HG03439 (cell line): Measurements from ENCODE around the gene ATP5MC3.

Source experiments
- ATAC-seq: cut with Tn5 transposase; IDR thresholded peaks from one replicate; pipeline ENCODE4 v1.9.1; 2021; ENCODE audit warnings: mild to moderate bottlenecking, moderate library complexity; ENCODE audit not compliant: unreplicated experiment

Gene ATP5MC3

DNA sequence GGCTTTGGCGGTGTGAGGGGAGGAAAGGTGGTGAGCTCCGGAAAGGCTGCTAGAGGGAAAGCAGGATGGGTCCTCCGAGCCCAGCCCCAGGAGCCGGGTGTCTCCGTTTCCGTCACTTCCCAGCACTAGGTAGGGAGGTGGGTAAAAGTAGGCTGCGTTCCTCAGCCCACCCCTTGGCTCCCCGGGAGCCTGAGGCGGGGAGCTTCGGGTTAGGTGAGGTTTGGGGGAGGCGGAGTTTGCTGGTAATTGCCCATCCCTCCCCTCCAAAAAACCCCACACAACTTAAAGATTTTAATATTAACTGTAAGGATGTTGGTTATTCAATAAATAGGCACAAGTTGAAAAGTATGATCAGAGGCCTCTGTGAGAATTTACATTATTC, 13.0 kb downstream of the ATP5MC3 start:
- ATAC-seq: peak; percentile 30

DNA sequence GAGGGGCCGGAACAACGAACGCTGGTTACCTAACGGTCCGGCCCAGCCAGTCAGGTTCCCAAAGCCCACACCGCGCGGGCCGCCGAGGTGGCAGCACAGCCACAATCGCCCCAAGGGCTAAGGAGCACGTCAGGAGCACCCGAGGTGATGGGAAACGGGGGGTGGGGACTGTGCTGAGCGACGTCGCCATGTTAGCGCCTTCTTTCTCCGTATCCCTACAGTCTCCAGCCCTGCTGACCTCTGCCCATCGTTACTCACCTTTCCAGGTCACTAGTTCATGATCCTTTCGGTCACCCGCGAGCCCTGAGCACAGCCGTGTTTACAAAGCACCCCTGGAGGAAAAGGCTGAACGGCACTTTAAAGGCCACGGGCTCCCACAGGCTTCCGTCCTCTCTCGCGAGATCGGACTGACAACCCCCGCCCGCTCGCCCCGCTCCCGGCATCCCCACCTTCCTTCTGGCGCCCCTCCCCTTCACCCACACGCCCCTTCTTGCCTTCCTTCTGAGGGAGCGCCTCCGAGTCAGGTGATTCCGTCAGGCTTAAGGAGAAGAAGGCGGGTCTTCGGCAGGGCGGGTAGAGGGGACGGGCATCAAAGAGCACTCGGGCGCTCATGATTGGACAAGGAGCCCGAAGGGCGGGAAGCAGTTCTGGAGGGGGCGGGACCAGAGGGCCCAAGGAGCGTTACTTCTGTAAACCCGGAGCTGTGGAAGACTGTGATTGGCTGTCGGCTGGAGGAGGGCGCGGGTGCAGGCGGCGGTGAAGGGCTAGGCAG, 13.5 kb downstream of the ATP5MC3 start, which contains the start of gene ATF2:
Gene ATF2, minus strand, starts transcription at position 412 of the 772 bp plus-strand sequence. CDS start 31,760 bp downstream, outside the sequence.
- ATAC-seq: peak; percentile 97

DNA sequence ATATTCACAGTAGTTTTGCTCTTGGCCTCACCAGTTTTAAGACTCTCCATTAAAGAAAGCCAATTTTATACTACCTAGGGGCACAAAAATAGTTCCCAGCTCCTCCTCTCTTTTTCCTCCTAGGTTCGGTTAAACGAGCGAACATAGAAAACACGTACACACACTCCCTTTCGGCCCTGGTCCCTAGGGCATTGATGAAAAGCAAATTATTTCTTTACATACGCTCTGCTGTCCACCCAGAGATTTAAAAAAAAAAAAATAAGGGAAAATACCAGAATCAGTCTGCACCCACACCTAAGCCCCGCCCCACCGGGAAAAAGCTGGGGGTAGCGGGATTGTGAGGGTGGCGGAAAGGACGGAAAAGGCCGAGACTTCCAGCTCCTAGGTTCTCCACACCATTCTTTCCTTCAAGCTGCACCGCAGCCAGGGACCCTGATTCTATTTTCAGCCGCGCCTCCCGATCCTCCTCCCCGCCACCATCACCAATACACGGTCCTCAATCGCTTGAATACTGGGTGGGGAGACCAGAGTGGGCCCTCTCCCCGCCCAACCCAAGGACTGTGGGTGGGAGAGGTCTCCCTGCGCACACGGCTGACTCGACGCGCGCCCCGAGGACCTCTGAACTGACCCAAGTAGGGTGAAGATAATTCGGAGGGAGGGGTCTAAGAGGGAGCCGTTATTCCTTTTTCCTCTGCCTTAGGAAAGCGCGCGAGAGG, 14.3 kb downstream of the ATP5MC3 start:
- peak; percentile 2 for ATAC-seq

DNA sequence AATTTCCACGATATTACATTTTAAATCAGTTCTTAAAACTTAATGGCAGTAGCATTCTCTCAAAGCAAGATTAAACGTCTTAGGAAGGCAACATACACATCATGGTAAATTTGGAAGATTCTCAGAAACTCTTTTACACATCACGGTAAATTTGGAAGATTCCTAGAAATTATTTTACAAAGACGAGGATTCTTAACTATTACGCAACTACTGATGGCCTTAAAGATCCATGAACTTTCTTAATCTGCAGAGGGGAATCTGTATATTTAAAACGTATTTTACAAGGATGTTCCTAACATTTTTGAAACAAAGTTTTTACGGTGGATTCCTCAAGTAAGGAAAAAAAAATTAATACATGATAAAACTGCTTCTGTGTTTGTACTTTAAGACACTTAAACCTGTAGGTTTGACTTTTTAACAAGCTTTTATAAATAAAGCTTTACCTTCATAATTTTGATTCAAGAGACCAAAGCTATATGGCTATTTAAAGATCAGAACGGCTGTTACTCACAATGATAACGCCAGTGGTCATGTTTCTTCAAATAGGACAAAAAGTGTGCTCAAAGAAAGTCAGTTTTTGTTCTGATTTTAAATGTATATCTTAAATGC, 15.2 kb downstream of the ATP5MC3 start:
- ATAC-seq: no peak

DNA sequence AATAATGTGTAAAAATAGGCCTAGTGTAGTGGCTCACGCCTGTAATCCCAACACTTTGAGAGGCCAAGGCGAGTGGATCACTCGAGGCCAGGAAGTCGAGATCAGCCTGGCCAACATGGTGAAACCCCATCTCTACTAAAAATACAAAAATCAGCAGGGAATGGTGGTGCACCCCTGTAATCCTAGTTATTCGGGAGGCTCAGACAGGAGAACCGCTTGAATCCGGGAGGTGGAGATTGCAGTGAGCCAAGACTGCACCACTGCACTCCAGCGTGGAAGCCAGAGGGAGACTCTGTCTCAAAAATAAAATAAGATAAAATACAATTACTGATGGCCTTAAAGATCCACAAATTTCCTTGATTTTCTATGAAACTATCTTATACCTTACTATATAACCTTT, 17.3 kb downstream of the ATP5MC3 start:
- ATAC-seq: no peak

DNA sequence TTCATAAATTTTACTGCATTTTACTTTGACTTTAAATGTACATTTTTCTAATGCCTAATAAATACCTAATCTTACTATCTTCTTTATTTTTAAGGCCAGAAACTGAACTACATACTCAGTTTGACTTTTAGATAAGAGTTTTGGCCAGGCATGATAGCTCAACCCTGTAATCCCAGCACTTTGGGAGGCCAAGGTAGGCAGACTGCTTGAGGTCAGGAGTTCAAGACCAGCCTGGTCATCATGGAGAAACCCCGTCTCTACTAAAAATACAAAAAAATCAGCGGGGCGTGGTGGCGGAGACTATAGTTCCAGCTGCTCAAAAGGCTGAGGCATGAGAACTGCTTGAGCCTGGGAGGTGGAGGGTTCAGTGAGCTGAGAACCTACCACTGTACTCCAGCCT, 22.6 kb downstream of the ATP5MC3 start:
- no peak for ATAC-seq

DNA sequence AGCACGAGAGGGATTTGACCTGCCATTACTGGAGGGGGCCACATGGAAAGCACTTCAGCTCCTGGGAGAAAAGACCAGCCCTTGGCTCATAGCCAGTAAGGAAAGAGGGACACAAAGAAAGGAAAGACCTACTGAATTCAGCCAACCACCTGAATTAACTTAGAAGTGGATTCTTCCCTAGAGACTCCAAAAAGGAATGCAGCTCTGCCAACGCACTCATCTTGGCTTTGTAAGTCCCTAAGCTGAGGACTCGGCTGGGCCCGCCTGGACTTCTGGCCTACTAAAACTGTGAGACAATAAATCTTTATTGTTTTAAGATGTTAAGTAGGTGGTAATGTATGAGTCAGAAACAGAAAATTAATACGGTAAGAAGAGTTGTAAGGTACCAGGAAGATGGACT, 25.0 kb downstream of the ATP5MC3 start:
- ATAC-seq: no peak

DNA sequence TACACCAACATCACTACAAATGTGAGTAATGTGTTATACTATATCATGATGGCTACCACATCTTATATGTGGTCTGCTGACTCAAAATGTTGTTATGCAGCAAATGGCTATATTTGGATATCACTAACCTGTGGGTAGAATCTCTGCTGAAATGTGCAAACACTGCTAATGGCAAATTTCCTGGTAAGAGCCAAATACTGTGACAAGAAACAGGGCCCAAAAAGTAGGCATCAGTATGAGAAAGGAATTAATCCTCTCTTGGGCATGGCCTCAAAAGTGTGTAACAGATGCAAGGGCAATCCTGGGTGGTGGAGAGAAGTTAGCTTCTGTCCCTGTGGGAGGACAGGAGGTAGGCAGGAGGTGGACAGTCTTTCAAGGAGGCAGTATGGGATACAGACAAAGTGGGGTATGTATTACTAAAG, 26.8 kb downstream of the ATP5MC3 start:
- peak; percentile 85 for ATAC-seq

DNA sequence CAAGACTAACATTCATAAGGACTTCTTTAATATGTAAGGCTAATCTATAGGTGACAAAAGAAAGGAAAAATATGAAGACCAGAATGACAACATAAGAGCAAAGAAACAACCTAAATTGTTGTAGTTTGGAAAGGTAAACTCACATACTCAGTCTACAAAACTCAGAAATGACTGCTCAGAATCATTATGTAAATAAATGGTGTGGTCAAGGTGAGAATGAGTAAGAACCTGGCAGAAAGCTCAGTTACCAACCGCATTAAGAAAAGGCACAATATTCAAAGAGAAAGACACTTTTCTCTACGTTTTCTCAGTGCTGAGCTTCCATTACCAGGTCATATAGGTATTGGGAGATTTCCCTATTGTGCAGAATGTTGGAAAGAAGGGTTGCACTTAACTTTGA, 29.3 kb downstream of the ATP5MC3 start:
- peak; percentile 85 for ATAC-seq

DNA sequence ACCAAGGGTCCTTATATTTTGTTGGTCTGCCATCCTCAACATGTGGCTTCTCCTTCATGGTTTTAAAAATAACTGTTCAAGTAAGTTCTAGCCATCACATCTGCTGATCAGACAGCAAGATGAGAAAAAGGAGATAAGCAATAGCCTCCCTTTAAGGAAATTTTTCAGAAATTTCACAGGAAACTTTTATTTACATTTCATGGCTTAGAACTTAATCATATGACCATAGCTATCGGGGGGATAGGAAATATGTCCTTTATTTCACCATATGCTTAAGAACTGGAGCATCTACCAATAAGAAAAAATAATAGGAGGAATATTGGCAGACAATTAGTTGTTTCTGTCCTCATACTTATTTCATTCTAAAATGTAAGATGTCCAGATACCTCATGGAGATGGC, 29.7 kb downstream of the ATP5MC3 start:
- ATAC-seq: no peak

DNA sequence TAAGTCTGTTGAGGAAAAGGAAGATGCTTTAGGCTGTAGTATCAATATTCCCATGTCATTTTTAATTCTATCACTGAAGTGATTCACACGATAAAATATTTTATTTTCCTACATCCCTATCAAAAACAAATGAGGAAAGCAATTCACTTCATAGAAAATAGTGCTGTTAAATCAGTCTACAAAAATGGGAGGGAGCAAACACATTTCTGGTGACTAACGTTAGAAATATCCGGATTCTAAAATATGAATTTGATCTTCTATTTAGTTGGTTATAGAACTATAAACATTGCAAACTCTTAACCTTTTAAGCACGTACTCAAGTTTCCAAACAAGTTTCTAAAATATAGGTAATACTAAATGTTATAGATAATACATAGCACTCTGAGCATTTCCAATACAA, 34.3 kb downstream of the ATP5MC3 start:
- no peak for ATAC-seq

DNA sequence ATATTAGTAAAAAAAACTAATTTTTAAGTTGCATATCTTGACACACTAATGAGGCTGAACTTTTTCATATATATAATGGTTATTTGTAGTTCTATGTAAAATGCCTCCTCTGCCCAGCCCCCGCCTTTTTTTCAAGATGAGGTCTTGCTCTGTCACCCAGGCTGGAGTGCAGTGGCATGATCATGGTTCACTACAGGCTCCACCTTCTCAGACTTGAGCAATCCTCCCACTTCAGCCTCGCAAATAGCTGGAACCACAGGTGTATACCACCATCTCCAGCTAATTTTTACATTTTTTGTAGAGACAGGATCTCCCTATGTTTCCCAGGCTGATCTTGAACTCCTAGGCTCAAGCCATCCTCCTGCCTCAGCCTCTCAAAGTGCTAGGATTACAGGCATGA, 37.8 kb downstream of the ATP5MC3 start:
- no peak for ATAC-seq

DNA sequence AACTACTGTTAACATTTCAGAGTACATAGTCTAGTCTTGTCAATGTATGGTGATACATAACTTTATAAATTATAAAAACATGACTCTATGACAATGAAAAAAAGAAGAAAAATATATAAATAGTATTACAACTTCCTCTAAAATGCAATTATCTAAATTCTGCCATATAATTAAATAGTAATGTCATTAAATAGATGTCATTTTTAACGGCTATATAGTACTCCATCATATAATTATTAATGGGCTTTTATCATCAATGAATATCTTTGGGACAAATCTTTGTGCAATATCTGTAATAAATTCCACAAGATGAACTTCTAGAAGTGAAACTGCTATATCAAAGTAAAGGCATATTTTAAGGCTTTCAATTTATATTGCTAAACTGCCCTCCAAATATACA, 38.3 kb downstream of the ATP5MC3 start:
- no peak for ATAC-seq

DNA sequence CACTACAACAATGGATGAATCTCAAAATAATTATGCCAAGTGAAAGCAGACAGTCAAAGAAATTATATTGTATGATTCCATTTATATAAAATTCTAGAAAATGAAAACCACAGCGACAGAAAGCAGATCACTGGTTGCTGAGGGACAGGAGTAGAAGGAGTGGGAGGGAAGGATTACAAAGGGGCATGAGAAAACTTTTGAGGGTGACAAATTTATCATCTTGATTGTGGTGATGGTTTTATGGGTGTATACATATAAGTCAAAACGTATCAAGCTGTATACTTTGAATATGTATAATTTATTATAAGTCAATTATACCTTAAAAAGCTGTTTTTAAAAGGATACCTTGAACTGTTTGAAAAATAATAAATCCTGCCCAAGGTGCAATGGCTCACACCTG, 41.2 kb downstream of the ATP5MC3 start:
- no peak for ATAC-seq

DNA sequence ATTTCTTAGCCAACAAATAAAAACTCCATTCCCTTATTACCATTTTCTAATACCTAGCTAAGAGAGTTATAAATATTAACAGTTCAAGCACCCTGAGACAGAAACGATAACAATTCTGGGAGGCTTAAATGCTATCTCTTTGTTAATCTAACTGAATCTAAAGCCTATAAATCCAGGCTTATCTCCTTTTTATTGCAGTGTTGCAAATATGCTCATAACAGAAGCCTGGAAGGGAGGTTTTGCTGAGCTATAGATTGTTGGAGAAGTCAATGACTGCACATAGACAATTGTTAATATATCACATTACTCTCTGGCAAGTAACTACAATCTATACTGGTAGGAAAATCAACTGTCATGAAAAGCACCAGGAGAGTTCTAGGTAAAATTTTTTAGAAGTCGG, 43.7 kb downstream of the ATP5MC3 start:
- ATAC-seq: no peak

DNA sequence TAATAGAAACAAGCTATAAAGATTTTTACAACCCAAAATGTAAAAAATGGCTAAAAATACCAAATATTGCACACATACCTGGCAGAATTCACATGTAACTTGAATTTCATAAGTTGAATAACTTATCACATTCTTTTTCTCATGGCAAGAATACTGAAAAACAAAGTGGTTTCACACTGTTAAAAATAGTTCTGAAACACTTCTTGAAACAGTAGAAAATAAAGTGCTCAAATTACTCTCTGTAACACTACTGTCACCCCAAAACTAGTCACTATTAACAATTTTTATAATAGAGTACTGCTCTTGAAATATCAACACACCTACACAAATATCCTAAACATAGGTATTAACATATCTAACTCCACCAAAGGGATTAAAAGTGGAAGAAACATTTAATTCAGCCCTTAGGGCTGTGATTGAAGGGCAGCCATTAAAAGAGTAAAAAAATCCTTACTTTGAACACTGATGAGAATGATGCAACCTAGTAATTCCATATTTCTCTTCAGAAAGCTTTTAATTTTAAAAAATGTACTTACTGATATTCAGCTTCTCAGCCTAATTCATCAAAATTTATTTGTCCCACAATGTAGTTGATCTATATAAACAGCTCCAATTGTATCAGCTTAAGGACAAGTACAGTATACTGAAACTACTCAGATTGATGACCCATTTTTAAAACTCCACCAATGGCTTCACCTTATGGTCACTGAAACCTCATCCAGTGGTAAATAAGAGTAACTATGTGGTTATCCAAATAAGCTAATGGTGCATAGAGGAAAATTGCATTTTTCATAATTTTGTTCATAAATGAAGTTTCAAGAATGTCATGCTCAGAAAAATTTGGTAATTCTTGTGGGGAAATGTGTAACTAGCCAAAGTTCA, 44.9 kb downstream of the ATP5MC3 start:
- ATAC-seq: peak; percentile 60

DNA sequence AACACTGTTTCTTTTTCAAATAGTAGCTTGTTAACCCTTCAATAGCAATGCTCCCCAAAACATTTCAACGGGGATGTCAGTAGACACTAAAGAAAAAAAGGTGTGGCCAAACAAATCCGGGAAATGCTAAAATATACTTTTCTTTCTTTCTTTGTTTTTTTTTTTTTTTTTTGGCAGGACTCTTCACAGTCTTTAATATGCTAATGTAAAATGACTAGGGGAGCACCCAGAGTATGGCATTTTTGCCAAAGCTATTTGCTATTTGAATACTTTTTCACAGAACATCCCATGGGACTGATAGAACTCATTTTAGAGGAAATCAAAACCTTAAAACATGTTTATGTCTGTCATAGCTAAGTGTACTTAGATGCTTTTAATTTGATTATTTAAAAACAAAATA, 45.6 kb downstream of the ATP5MC3 start:
- ATAC-seq: no peak

DNA sequence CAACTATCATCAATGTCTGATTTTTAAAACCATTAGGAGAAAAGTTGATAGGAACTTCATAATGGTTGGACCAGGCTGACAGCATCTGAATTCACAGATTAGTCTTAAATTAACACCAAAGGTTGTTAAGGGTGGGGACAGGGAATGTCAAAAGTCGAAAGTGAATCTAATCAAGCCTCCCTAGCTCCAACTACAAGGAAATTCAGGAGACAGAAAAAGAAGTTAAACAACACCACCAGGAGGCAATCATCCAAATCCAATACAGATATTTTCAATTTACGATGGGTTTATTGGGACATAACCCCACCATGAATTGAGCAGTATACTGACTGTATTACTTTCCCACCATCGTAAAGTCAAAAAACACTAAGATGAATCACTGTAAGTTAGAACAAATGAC, 46.3 kb downstream of the ATP5MC3 start:
- no peak for ATAC-seq

DNA sequence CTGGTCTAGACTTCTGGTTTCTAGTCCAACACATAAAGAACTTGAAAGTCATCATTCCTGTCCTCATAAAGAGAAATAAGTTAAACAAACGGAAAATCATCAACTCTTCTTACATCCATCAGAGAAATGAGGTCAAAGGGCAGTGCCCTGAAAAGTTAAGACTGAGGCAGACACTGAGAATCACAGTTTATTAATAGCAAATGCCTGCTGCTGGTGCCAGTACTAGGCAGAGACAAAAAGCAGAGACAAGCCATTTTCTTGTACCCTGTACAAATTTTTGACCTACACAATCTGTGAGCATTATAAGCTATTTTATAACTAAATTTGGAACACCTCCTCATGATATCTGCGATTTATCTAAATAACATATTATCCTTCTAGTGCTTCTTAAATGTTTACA, 50.3 kb downstream of the ATP5MC3 start:
- ATAC-seq: no peak

DNA sequence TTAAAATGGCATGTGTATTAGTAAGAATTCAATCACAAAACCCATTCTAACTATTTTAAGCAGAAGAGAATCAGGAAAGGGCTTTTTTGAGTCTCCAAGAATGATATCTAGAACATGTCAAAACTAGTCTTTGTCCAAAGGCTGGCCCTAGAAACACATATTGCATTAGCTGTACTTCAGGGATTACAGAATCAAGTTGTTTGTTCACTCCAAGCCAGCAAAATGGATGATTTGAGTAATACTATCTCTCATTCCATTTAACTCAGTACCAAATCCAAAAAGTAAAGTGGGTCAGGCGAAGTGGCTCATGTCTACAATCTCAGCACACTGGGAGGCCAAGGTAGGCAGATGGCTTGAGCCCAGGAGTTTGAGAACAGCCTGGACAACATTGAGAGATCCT, 54.8 kb downstream of the ATP5MC3 start:
- ATAC-seq: no peak
